NB4 (cell line): ENCODE results near the gene SENP6.

ENCODE experiments used
- CTCF ChIP-seq: IDR thresholded peaks from one replicate; pipeline ENCODE4 v1.5.1; 2012; ENCODE audit warnings: low read depth, low read length
- MAX ChIP-seq: IDR thresholded peaks from 2 replicates; pipeline ENCODE4 v1.6.1; 2011; ENCODE audit warnings: low read depth, low read length
- MYC ChIP-seq: IDR thresholded peaks from 2 replicates; pipeline ENCODE4 v1.6.1; 2011; ENCODE audit warnings: low read depth, low read length
- POLR2A ChIP-seq: IDR thresholded peaks from 2 replicates; pipeline ENCODE4 v1.6.1; 2011; ENCODE audit warnings: mild to moderate bottlenecking; ENCODE audit not compliant: insufficient read length; ENCODE audit errors: extremely low read depth

DNA sequence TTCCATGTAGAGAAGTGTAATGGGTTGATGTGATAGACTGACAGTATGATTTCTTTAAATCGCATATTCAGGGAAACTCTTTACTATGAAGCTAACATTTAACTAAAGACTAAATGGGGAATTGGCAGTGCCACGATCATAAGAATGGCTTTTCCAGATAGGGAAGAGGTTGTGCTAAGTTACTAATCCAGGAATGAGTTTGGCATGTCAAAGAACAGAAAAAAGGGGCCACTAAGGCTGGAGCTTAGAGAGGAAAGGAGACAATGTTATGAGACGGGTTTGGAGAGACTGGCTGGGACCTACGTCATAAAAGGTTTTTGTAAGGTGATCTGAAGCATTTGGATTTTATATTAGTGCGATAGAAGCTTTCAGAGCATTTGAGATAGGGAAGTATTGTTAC, 40.6 kb downstream of the SENP6 start:
- TF ChIP-seq CTCF (no peak), POLR2A (no peak), MYC (no peak), MAX (no peak)
